CD14-positive monocyte (primary cell): ENCODE measurements around the gene HECTD1. TPM values are rescaled to one million over a fixed set of nuclear protein-coding genes. Genes with fewer than 3 reads are reported as not detected.
"Not testable (repeated sequence)": the region's sequence is repeated elsewhere in the genome, so short reads cannot be mapped to it uniquely, and the experiment has no call there.

Source experiments
- DNase-seq, 3 donors: peaks; one replicate each; pipeline ENCODE4 v3.0.0-alpha.2; 2011 to 2022
- H2AFZ ChIP-seq: 2 replicates; pipeline ENCODE4 v1.6.0; 2012; ENCODE audit warnings: mild to moderate bottlenecking, low read depth, low read length, inconsistent platforms; ENCODE audit not compliant: insufficient read depth, poor library complexity, severe bottlenecking
- H3K27ac ChIP-seq, 2 donors: 1 replicate in 1 of 2; 2 replicates in 1 of 2; pipeline ENCODE4 v1.5.1; 2012 to 2013; ENCODE audit warnings: low read length in 2 of 2, control low read depth in 1 of 2, inconsistent platforms in 1 of 2, low read depth in 1 of 2, mild to moderate bottlenecking in 1 of 2
- H3K27me3 ChIP-seq, 2 donors: one replicate each; pipeline versions ENCODE4 v1.6.0 to v1.6.1; 2011 to 2013; ENCODE audit warnings: low read length in 2 of 2; ENCODE audit not compliant: control insufficient read depth in 2 of 2, insufficient read depth in 2 of 2
- H3K36me3 ChIP-seq, 2 donors: replicated peaks in 1 of 2; 1 replicate in 1 of 2; 2 replicates in 1 of 2; pipeline versions ENCODE4 v1.5.1 to v1.6.1; 2012 to 2013; ENCODE audit warnings: low read length in 2 of 2, control low read depth in 1 of 2, inconsistent platforms in 1 of 2, mild to moderate bottlenecking in 1 of 2; ENCODE audit not compliant: insufficient read depth in 2 of 2, control insufficient read depth in 1 of 2
- H3K4me1 ChIP-seq, 2 donors: 1 replicate in 1 of 2; 2 replicates in 1 of 2; pipeline versions ENCODE4 v1.5.1 to v1.6.1; 2012 to 2013; ENCODE audit warnings: low read length in 2 of 2, control low read depth in 1 of 2, inconsistent platforms in 1 of 2, mild to moderate bottlenecking in 1 of 2, moderate library complexity in 1 of 2; ENCODE audit not compliant: insufficient read depth in 2 of 2, control insufficient read depth in 1 of 2
- H3K4me2 ChIP-seq: replicated peaks from 2 replicates; pipeline ENCODE3; 2012; ENCODE audit warnings: low read length, moderate library complexity, mild to moderate bottlenecking; ENCODE audit not compliant: poor library complexity, severe bottlenecking; ENCODE audit errors: extremely low read depth
- H3K4me3 ChIP-seq, 3 experiments: fragments of 200-600 bp in 1 of 3; sonication (generic) in 1 of 3; replicated peaks in 1 of 3; 1 replicate in 2 of 3; 2 replicates in 1 of 3; pipeline ENCODE4 v1.5.1; 2011 to 2013; ENCODE audit warnings: low read length in 3 of 3, mild to moderate bottlenecking in 3 of 3, control low read depth in 2 of 3, low read depth in 2 of 3, inconsistent platforms in 1 of 3, moderate library complexity in 1 of 3
- H3K79me2 ChIP-seq: 2 replicates; pipeline ENCODE4 v1.6.0; 2012; ENCODE audit warnings: mild to moderate bottlenecking, control low read depth, inconsistent platforms, low read length, moderate library complexity; ENCODE audit not compliant: insufficient read depth
- H3K9ac ChIP-seq: 2 replicates; pipeline ENCODE4 v1.6.0; 2017; ENCODE audit warnings: low read length, mild to moderate bottlenecking; ENCODE audit not compliant: insufficient read depth, poor library complexity, severe bottlenecking
- H3K9me3 ChIP-seq, 2 donors: replicated peaks in 1 of 2; 1 replicate in 1 of 2; 2 replicates in 1 of 2; pipeline versions ENCODE4 v1.5.1 to v1.6.1; 2012 to 2013; ENCODE audit warnings: low read length in 2 of 2, control low read depth in 1 of 2; ENCODE audit not compliant: control insufficient read depth in 1 of 2, insufficient read depth in 1 of 2
- H4K20me1 ChIP-seq: 2 replicates; pipeline ENCODE4 v1.6.0; 2012; ENCODE audit warnings: mild to moderate bottlenecking, low read length, control low read depth, moderate library complexity; ENCODE audit not compliant: insufficient read depth
- H3K27ac Mint-ChIP-seq, 7 donors: one replicate each; pipeline ENCODE4 v1.8.0; 2020; ENCODE audit warnings: mild to moderate bottlenecking in 7 of 7, mixed read lengths in 7 of 7, moderate library complexity in 6 of 7, inconsistent platforms in 2 of 7
- H3K27me3 Mint-ChIP-seq, 3 donors: one replicate each; pipeline ENCODE4 v1.8.0; 2021 to 2022; ENCODE audit warnings: low read depth in 3 of 3, mild to moderate bottlenecking in 3 of 3, mixed read lengths in 3 of 3, moderate library complexity in 3 of 3, inconsistent platforms in 1 of 3
- H3K36me3 Mint-ChIP-seq, 2 donors: one replicate each; pipeline ENCODE4 v1.8.0; 2020; ENCODE audit warnings: mixed read lengths in 2 of 2, inconsistent platforms in 1 of 2, mild to moderate bottlenecking in 1 of 2
- H3K4me1 Mint-ChIP-seq: one replicate; pipeline ENCODE4 v1.8.0; 2020; ENCODE audit warnings: mild to moderate bottlenecking, mixed read lengths
- H3K4me3 Mint-ChIP-seq, 2 donors: one replicate each; pipeline ENCODE4 v1.8.0; 2020; ENCODE audit warnings: mild to moderate bottlenecking in 2 of 2, mixed read lengths in 2 of 2, moderate library complexity in 1 of 2
- H3K9me3 Mint-ChIP-seq, 7 donors: one replicate each; pipeline ENCODE4 v1.8.0; 2020 to 2022; ENCODE audit warnings: mixed read lengths in 7 of 7, mild to moderate bottlenecking in 6 of 7, moderate library complexity in 6 of 7, inconsistent platforms in 2 of 7
- WGBS: methylation state at CpG from one replicate; pipeline ENCODE4 v1.1.5; 2013; ENCODE audit warnings: missing lambda C conversion rate; ENCODE audit not compliant: insufficient coverage; 5-methylcytosine and 5-hydroxymethylcytosine counted together
- intact Hi-C, 2 donors: fragments of 100-400 bp; cut with micrococcal nuclease; formaldehyde crosslinking; loops; one replicate each; pipeline versions ENCODE4 v1.15.0 to v1.15.1; 2023
- polyA plus RNA-seq, 3 donors: library from polyadenylated mRNA; depleted of rRNA in 1 of 3; unstranded in 2 of 3; stranded (reverse) in 1 of 3; fragments of 300-500 nt in 2 of 3; fragments of >200 nt in 1 of 3; fragmentation: Illumina TruSeq in 2 of 3; gene quantifications; 1 replicate in 2 of 3; 2 replicates in 1 of 3; pipeline ENCODE4 v1.2.3, GENCODE V29; 2012 to 2021
- TF ChIP-seq, protein P1 (sequence below): fragments of 200-600 bp; IDR thresholded peaks from one replicate; pipeline ENCODE4 v1.8.0; 2022; ENCODE audit warnings: antibody characterized with exemption, mild to moderate bottlenecking

Gene HECTD1
- polyA plus RNA-seq, 3 donors: 12.7 to 55.9 (median 21.5) TPM

DNA sequence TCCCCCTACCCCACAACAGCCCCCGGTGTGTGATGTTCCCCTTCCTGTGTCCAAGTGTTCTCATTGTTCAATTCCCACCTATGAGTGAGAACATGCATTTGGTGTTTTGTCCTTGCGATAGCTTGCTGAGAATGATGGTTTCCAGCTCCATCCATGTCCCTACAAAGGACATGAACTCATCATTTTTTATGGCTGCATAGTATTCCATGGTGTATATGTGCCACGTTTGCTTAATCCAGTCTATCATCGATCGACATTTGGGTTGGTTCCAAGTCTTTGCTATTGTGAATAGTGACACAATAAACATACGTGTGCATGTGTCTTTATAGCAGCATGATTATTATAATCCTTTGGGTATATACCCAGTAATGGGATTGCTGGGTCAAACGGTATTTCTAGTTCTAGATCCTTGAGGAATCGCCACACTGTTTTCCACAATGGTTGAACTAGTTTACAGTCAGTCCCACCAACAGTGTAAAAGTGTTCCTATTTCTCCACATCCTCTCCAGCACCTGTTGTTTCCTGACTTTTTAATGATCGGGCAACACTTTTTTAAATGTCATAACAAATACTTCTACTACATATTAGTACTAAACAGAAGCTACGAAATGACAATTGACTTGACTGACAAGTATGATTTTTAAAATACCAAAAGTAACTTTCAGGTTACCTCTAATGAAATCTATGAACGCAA lies 3.5 kb downstream of the HECTD1 start:
- intact Hi-C loops: loop anchor here in 1 of 2 donors (10.0 kb wide), 1 partner anchor 151 kb away; no protein-coding TSS in a partner anchor
- H3K9ac ChIP-seq, H3K27me3 ChIP-seq, H3K27ac ChIP-seq, H3K4me3 ChIP-seq, H3K9me3 ChIP-seq, DNase-seq, H3K27me3 Mint-ChIP-seq, H3K4me2 ChIP-seq, H2AFZ ChIP-seq, H3K9me3 Mint-ChIP-seq, H3K4me3 Mint-ChIP-seq: not testable (repeated sequence)
- WGBS: 100% methylated on average over 6 of the region's 11 CpGs
- H3K79me2 ChIP-seq: peaks cover 81% of the 10 kb centered on the region
- peaks cover 14 to 33% of the 10 kb centered on the region in 2 donors for H3K36me3 ChIP-seq
- peaks cover 61% of the 10 kb centered on the region for H4K20me1 ChIP-seq
- H3K27ac Mint-ChIP-seq: peak overlapping the region in 1 of 7 donors; percentile 27
- H3K4me1 Mint-ChIP-seq: peaks cover 44% of the 10 kb centered on the region
- H3K4me1 ChIP-seq: peaks cover 27 to 43% of the 10 kb centered on the region in 2 donors
- H3K36me3 Mint-ChIP-seq: peaks cover 31 to 38% of the 10 kb centered on the region in 2 donors

DNA sequence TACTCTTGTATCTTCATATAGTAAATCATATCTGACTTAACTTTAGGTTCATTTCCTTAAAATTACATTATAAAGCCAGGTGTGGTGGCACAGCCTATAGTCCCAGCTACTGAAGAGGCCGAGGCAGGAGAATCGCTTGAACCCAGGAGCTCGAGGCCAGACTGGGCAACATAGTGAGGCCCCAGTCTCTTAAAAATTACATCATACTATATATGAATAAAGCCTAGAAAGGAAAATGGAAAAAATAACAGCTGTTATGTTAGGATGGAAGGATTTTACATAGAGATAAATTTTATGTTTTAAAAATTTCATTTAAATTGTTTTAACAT lies 4.2 kb downstream of the HECTD1 start:
- TF ChIP-seq, protein P1, sequence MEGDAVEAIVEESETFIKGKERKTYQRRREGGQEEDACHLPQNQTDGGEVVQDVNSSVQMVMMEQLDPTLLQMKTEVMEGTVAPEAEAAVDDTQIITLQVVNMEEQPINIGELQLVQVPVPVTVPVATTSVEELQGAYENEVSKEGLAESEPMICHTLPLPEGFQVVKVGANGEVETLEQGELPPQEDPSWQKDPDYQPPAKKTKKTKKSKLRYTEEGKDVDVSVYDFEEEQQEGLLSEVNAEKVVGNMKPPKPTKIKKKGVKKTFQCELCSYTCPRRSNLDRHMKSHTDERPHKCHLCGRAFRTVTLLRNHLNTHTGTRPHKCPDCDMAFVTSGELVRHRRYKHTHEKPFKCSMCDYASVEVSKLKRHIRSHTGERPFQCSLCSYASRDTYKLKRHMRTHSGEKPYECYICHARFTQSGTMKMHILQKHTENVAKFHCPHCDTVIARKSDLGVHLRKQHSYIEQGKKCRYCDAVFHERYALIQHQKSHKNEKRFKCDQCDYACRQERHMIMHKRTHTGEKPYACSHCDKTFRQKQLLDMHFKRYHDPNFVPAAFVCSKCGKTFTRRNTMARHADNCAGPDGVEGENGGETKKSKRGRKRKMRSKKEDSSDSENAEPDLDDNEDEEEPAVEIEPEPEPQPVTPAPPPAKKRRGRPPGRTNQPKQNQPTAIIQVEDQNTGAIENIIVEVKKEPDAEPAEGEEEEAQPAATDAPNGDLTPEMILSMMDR: no peak
- H3K36me3 ChIP-seq: peaks cover 20 to 39% of the 10 kb centered on the region in 2 donors
- H3K27me3 Mint-ChIP-seq: peaks cover 0 to 1% (median 0%) of the 10 kb centered on the region in 3 donors
- WGBS: no CpG with 5 or more reads among the region's 3 CpGs
- H3K27me3 ChIP-seq: no peaks in the 10 kb centered on the region
- H3K27ac ChIP-seq: no peak overlapping the region
- H4K20me1 ChIP-seq: peaks cover 68% of the 10 kb centered on the region
- peak overlapping the region in 2 of 7 donors; percentile 46 to 58 for H3K27ac Mint-ChIP-seq
- no peak overlapping the region for H3K9ac ChIP-seq
- no peak overlapping the region for H3K4me3 ChIP-seq
- H3K36me3 Mint-ChIP-seq: peaks cover 31 to 41% of the 10 kb centered on the region in 2 donors
- H3K4me3 Mint-ChIP-seq: no peak overlapping the region
- H3K4me1 ChIP-seq: peaks cover 21 to 37% of the 10 kb centered on the region in 2 donors
- intact Hi-C loops: loop anchor here in 1 of 2 donors (10.0 kb wide), 1 partner anchor 151 kb away; no protein-coding TSS in a partner anchor
- H2AFZ ChIP-seq: no peak overlapping the region
- H3K9me3 Mint-ChIP-seq: peaks cover 0 to 1% (median 0%) of the 10 kb centered on the region in 7 donors
- H3K79me2 ChIP-seq: peaks cover 88% of the 10 kb centered on the region
- no peaks in the 10 kb centered on the region for H3K9me3 ChIP-seq
- no peak for DNase-seq
- H3K4me2 ChIP-seq: no peak overlapping the region
- peaks cover 39% of the 10 kb centered on the region for H3K4me1 Mint-ChIP-seq
